ENCODE measurements around the gene SCPEP1.
A peak's percentile ranks its signal among the peaks of the same experiment; 100 is the strongest.
"Not testable (repeated sequence)": the region's sequence is repeated elsewhere in the genome, so short reads cannot be mapped to it uniquely, and the experiment has no call there.

SCPEP1 gene

GRCh38 chr17:56965681-56966080, 12.2 kb upstream of the SCPEP1 start:
- H3K9me3 ChIP-seq (ENCODE audit: control insufficient read depth in 2 of 2, low read length in 2 of 2); H3K36me3 ChIP-seq (ENCODE audit: control insufficient read depth in 2 of 2, insufficient read depth in 2 of 2, low read length in 2 of 2); H3K27ac ChIP-seq (ENCODE audit: low read length); H3K9ac ChIP-seq (ENCODE audit: low read length in 2 of 2); H3K27me3 ChIP-seq (ENCODE audit: control insufficient read depth in 1 of 2, insufficient read depth in 2 of 2, low read length in 2 of 2); H3K4me1 ChIP-seq (ENCODE audit: control insufficient read depth, insufficient read depth, low read length); H3K4me3 ChIP-seq (ENCODE audit: low read length in 2 of 2): not testable (repeated sequence)

GRCh38 chr17:56966338-56966737, 11.6 kb upstream of the SCPEP1 start:
- no peak overlapping the region for H3K4me3 ChIP-seq (ENCODE audit: low read length in 2 of 2)
- no peaks in the 10 kb centered on the region for H3K4me1 ChIP-seq (ENCODE audit: control insufficient read depth, insufficient read depth, low read length)

GRCh38 chr17:56970974-56971373, 7.0 kb upstream of the SCPEP1 start:
- H3K4me1 ChIP-seq (ENCODE audit: control insufficient read depth, insufficient read depth, low read length): no peaks in the 10 kb centered on the region
- H3K36me3 ChIP-seq (ENCODE audit: control insufficient read depth in 2 of 2, insufficient read depth in 2 of 2, low read length in 2 of 2): no peaks in the 10 kb centered on the region
- H3K4me3 ChIP-seq (ENCODE audit: low read length in 2 of 2): no peak overlapping the region
- H3K27me3 ChIP-seq (ENCODE audit: control insufficient read depth in 1 of 2, insufficient read depth in 2 of 2, low read length in 2 of 2): no peaks in the 10 kb centered on the region
- no peak overlapping the region for H3K27ac ChIP-seq (ENCODE audit: low read length)
- no peak overlapping the region for H3K9ac ChIP-seq (ENCODE audit: low read length in 2 of 2)
- H3K9me3 ChIP-seq (ENCODE audit: control insufficient read depth in 2 of 2, low read length in 2 of 2): no peaks in the 10 kb centered on the region

More at GRCh38 chr17:56966338-56966737, 11.6 kb upstream of the SCPEP1 start:
- Histone ChIP-seq H3K9ac (ENCODE audit: low read length in 2 of 2) (no peak overlapping the region), H3K36me3 (ENCODE audit: control insufficient read depth in 2 of 2, insufficient read depth in 2 of 2, low read length in 2 of 2) (no peaks in the 10 kb centered on the region), H3K27ac (ENCODE audit: low read length) (no peak overlapping the region), H3K27me3 (ENCODE audit: control insufficient read depth in 1 of 2, insufficient read depth in 2 of 2, low read length in 2 of 2) (no peaks in the 10 kb centered on the region), H3K9me3 (ENCODE audit: control insufficient read depth in 2 of 2, low read length in 2 of 2) (no peaks in the 10 kb centered on the region)

- Histone ChIP-seq H3K9ac (ENCODE audit: low read length in 2 of 2) (no peak overlapping the region), H3K4me1 (ENCODE audit: control insufficient read depth, insufficient read depth, low read length) (peaks cover 6% of the 10 kb centered on the region), H3K27me3 (ENCODE audit: control insufficient read depth in 1 of 2, insufficient read depth in 2 of 2, low read length in 2 of 2) (no peaks in the 10 kb centered on the region), H3K36me3 (ENCODE audit: control insufficient read depth in 2 of 2, insufficient read depth in 2 of 2, low read length in 2 of 2) (no peaks in the 10 kb centered on the region), H3K9me3 (ENCODE audit: control insufficient read depth in 2 of 2, low read length in 2 of 2) (no peaks in the 10 kb centered on the region), H3K27ac (ENCODE audit: low read length) (no peak overlapping the region), H3K4me3 (ENCODE audit: low read length in 2 of 2) (no peak overlapping the region)
These were observed 5.7 kb upstream of the SCPEP1 start for GRCh38 chr17:56972111-56972730.

GRCh38 chr17:56973520-56973919, 4.4 kb upstream of the SCPEP1 start:
- Histone ChIP-seq H3K27me3 (ENCODE audit: control insufficient read depth in 1 of 2, insufficient read depth in 2 of 2, low read length in 2 of 2) (no peaks in the 10 kb centered on the region), H3K9ac (ENCODE audit: low read length in 2 of 2) (no peak overlapping the region), H3K9me3 (ENCODE audit: control insufficient read depth in 2 of 2, low read length in 2 of 2) (no peaks in the 10 kb centered on the region), H3K36me3 (ENCODE audit: control insufficient read depth in 2 of 2, insufficient read depth in 2 of 2, low read length in 2 of 2) (no peaks in the 10 kb centered on the region), H3K27ac (ENCODE audit: low read length) (no peak overlapping the region), H3K4me3 (ENCODE audit: low read length in 2 of 2) (no peak overlapping the region), H3K4me1 (ENCODE audit: control insufficient read depth, insufficient read depth, low read length) (peaks cover 9% of the 10 kb centered on the region)

- Histone ChIP-seq H3K36me3 (ENCODE audit: control insufficient read depth in 2 of 2, insufficient read depth in 2 of 2, low read length in 2 of 2) (no peaks in the 10 kb centered on the region), H3K4me3 (ENCODE audit: low read length in 2 of 2) (no peak overlapping the region), H3K4me1 (ENCODE audit: control insufficient read depth, insufficient read depth, low read length) (peaks cover 14% of the 10 kb centered on the region), H3K27me3 (ENCODE audit: control insufficient read depth in 1 of 2, insufficient read depth in 2 of 2, low read length in 2 of 2) (no peaks in the 10 kb centered on the region), H3K27ac (ENCODE audit: low read length) (no peak overlapping the region), H3K9me3 (ENCODE audit: control insufficient read depth in 2 of 2, low read length in 2 of 2) (no peaks in the 10 kb centered on the region), H3K9ac (ENCODE audit: low read length in 2 of 2) (no peak overlapping the region)
These were observed 3.9 kb upstream of the SCPEP1 start for GRCh38 chr17:56974055-56974454.

- Histone ChIP-seq H3K4me1 (ENCODE audit: control insufficient read depth, insufficient read depth, low read length) (peaks cover 21% of the 10 kb centered on the region), H3K27ac (ENCODE audit: low read length) (no peak overlapping the region)
These were observed 2.3 kb upstream of the SCPEP1 start for GRCh38 chr17:56975656-56976055.

GRCh38 chr17:56976941-56977608, 856 bp upstream of the SCPEP1 start:
- Histone ChIP-seq H3K4me3 (ENCODE audit: low read length in 2 of 2) (peak overlapping the region; percentile 25 to 93), H3K27ac (ENCODE audit: low read length) (no peak overlapping the region), H3K4me1 (ENCODE audit: control insufficient read depth, insufficient read depth, low read length) (peaks cover 21% of the 10 kb centered on the region), H3K27me3 (ENCODE audit: control insufficient read depth in 1 of 2, insufficient read depth in 2 of 2, low read length in 2 of 2) (no peaks in the 10 kb centered on the region), H3K9me3 (ENCODE audit: control insufficient read depth in 2 of 2, low read length in 2 of 2) (no peaks in the 10 kb centered on the region), H3K9ac (ENCODE audit: low read length in 2 of 2) (peak overlapping the region; percentile 53 to 69), H3K36me3 (ENCODE audit: control insufficient read depth in 2 of 2, insufficient read depth in 2 of 2, low read length in 2 of 2) (peaks cover 0 to 7% of the 10 kb centered on the region in 2 donors)

More at GRCh38 chr17:56975656-56976055, 2.3 kb upstream of the SCPEP1 start:
- Histone ChIP-seq H3K9me3 (ENCODE audit: control insufficient read depth in 2 of 2, low read length in 2 of 2) (no peaks in the 10 kb centered on the region), H3K27me3 (ENCODE audit: control insufficient read depth in 1 of 2, insufficient read depth in 2 of 2, low read length in 2 of 2) (no peaks in the 10 kb centered on the region), H3K4me3 (ENCODE audit: low read length in 2 of 2) (no peak overlapping the region), H3K9ac (ENCODE audit: low read length in 2 of 2) (no peak overlapping the region), H3K36me3 (ENCODE audit: control insufficient read depth in 2 of 2, insufficient read depth in 2 of 2, low read length in 2 of 2) (no peaks in the 10 kb centered on the region)

- Histone ChIP-seq H3K36me3 (ENCODE audit: control insufficient read depth in 2 of 2, insufficient read depth in 2 of 2, low read length in 2 of 2) (peaks cover 0 to 10% of the 10 kb centered on the region in 2 donors), H3K9me3 (ENCODE audit: control insufficient read depth in 2 of 2, low read length in 2 of 2) (no peaks in the 10 kb centered on the region), H3K4me1 (ENCODE audit: control insufficient read depth, insufficient read depth, low read length) (peaks cover 21% of the 10 kb centered on the region), H3K27ac (ENCODE audit: low read length) (peak overlapping the region; percentile 31), H3K27me3 (ENCODE audit: control insufficient read depth in 1 of 2, insufficient read depth in 2 of 2, low read length in 2 of 2) (no peaks in the 10 kb centered on the region), H3K4me3 (ENCODE audit: low read length in 2 of 2) (peak overlapping the region; percentile 72 to 93), H3K9ac (ENCODE audit: low read length in 2 of 2) (peak overlapping the region; percentile 54 to 60)
These were observed 635 bp downstream of the SCPEP1 start for GRCh38 chr17:56978441-56979090.

- H3K27me3 ChIP-seq (ENCODE audit: control insufficient read depth in 1 of 2, insufficient read depth in 2 of 2, low read length in 2 of 2): no peaks in the 10 kb centered on the region
- peak overlapping the region; percentile 31 for H3K27ac ChIP-seq (ENCODE audit: low read length)
- H3K9me3 ChIP-seq (ENCODE audit: control insufficient read depth in 2 of 2, low read length in 2 of 2): no peaks in the 10 kb centered on the region
- H3K4me1 ChIP-seq (ENCODE audit: control insufficient read depth, insufficient read depth, low read length): peaks cover 21% of the 10 kb centered on the region
- H3K9ac ChIP-seq (ENCODE audit: low read length in 2 of 2): peak overlapping the region; percentile 51 to 54
- H3K4me3 ChIP-seq (ENCODE audit: low read length in 2 of 2): peak overlapping the region; percentile 72 to 93
- H3K36me3 ChIP-seq (ENCODE audit: control insufficient read depth in 2 of 2, insufficient read depth in 2 of 2, low read length in 2 of 2): peaks cover under 1 to 12% of the 10 kb centered on the region in 2 donors
These were observed 1.2 kb downstream of the SCPEP1 start for GRCh38 chr17:56979091-56979480.

GRCh38 chr17:56980526-56980925, 2.6 kb downstream of the SCPEP1 start:
- not testable (repeated sequence) for H3K9me3 ChIP-seq (ENCODE audit: control insufficient read depth in 2 of 2, low read length in 2 of 2); H3K9ac ChIP-seq (ENCODE audit: low read length in 2 of 2); H3K27me3 ChIP-seq (ENCODE audit: control insufficient read depth in 1 of 2, insufficient read depth in 2 of 2, low read length in 2 of 2); H3K4me3 ChIP-seq (ENCODE audit: low read length in 2 of 2); H3K27ac ChIP-seq (ENCODE audit: low read length)
- Histone ChIP-seq H3K36me3 (ENCODE audit: control insufficient read depth in 2 of 2, insufficient read depth in 2 of 2, low read length in 2 of 2) (peaks cover 9 to 17% of the 10 kb centered on the region in 2 donors), H3K4me1 (ENCODE audit: control insufficient read depth, insufficient read depth, low read length) (peaks cover 21% of the 10 kb centered on the region)

Measured in stomach smooth muscle (tissue), 2 donors.